Occipital lobe (tissue), 2 donors: ENCODE data around the gene LUC7L3. TPM values are rescaled to one million over a fixed set of nuclear protein-coding genes. Genes with fewer than 3 reads are reported as not detected.
"Not testable (repeated sequence)": the region's sequence is repeated elsewhere in the genome, so short reads cannot be mapped to it uniquely, and the experiment has no call there.

Experiments
- DNase-seq: peaks from one replicate; lab custom pipeline; 2025; lab: John Stamatoyannopoulos, UW
- total RNA-seq: library from RNA; depleted of rRNA; stranded (reverse); fragments of >200 nt; gene quantifications from one replicate; pipeline ENCODE4 v1.2.3, GENCODE V29; 2014

The LUC7L3 gene
- total RNA-seq, 1 donor from 2014 or later: 141 TPM

DNA sequence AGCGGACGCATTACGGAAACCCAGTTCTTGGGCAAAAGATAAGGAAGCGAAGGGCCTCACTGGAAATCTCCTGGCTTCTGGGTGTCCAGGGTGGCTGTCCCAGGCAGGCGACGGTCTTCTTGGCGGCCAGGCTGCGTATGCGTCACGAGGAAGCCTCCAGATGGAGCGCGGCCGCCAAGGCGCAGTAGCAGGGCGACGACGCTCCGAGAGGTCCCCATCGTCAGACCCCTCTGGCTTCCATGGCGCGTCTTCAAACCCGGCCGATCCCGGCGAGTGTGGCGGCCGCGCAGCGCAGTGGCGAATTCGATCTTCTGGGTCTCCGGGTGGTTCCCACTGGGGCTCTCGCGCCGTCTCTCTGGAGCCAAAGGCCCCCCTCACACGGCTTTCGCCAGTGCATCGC is 61.8 kb downstream of the LUC7L3 start:
- DNase-seq: no peak

DNA sequence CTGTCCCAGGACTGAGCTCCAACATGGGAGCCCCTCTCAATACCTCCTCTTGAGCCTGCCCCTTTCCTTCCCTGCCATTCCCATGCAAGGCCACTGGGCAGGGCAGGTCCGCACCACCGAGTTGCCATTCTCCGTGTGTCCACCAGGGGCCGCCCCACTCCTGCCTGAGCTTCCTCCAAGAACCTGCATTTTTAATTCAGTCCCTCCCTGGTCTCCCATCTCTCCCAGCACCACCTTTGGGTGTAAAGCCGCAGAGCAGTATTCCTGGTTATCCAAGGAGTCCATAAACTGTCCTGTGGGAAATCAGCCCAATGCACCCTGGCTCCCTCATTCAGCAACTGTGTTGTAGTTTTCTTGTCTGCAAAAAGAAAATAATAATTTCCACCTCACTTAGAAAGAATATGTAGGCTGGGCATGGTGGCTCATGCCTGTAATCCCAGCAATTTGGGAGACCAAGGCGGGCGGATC is 63.8 kb downstream of the LUC7L3 start:
- peak; percentile 72 for DNase-seq

DNA sequence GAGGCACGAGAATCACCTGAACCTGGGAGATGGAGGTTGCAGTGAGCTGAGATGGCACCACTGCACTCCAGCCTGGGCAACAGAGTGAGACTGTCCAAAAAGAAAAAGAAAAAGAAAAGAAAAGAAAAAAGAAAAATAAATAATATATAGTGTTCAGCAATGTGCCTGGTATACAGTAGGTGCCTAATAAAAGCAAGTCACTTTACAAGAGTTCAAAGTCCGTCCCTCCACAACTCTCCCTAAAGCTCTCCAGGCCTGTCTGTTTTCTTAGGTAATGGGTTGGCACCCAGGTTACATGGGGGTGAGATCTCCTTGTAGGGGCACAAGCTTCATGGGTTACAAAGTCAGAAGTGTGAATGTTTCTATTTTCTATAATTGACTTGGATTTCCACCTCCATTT is 64.5 kb downstream of the LUC7L3 start:
- no peak for DNase-seq

DNA sequence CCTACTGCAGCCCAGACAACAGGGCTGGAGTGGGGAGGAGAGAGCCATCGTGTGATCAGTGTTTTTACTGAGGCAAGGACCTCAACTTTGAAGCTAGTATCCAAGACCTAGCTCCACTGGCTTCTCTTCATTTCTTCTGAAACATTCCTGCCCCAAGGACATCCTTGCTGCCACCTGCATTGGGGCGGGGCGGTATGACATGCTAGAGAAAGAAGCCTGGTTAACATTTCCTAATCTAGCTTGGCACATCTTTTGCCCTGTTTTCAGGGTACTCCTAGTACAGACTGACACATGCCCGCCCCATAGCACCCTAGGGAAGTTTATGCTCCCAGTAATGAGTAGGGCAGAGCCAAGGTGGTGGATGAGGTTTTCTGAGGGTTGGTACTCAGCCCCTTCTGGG is 65.7 kb downstream of the LUC7L3 start:
- no peak for DNase-seq

DNA sequence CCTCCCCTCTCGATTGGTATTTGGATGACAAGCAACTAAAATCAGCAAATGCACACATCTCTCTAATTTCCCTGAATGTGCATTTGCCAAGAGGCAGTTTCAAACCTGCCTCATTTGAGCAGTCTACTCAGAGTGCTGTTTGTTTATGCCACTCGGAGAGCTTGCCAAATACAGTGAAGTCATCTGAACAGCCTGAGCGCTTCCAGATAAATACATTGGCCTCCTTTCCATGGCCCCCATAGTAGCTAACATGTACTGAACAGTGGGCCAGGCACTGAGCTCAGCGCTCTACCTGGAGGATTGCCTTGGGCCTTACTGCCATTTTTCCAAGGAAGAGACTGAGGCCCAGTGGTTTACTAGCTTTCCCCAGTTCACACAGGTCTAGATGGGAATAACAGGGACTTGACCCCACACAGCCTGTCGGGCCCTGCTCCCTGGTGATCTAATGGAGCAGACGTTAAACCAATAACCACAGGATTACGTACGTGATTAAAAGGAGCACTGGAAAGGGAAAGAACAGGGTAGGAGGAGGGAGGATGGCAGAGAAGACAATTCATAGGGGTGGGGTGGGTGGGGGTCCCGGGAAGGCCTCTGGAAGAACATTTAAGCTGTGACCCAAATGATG is 66.7 kb downstream of the LUC7L3 start:
- peak; percentile 30 for DNase-seq

DNA sequence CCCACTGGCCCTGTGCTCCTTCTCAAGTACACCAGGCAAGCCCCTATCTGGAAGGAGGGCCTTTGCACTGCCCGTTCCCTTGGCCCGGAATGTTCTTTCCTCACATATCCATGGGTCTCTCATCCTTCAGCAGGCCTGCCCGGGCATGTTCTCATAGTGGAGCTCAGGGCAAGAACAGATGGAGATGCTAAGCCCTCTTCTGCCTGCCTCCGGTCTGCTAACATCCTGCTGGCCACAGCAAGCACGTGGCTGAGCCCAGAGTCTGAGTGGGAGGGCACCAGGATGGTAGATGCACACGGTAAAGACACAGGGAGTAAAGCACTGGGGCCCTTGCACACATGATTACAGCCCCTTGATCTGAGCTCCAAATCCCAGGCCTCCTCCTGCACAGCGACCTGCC is 67.7 kb downstream of the LUC7L3 start:
- no peak for DNase-seq

DNA sequence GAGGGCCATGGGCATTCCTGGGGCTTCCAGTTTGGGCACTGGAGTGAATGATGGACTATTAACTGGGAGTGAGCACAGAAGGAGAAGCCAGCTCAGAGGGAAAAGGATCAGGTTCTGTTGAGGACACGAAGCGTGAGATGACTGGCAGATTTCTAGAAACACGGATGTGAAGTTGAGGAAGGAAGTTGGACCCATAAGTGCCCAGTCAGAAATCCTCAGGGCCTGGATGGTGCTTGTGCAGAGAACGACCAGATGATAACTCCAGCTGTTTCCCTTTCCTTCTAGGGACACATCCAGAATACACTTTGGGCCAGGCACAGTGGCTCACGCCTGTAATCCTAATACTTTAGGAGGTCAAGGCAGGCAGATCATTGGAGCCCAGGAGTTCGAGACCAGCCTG is 71.2 kb downstream of the LUC7L3 start:
- no peak for DNase-seq

DNA sequence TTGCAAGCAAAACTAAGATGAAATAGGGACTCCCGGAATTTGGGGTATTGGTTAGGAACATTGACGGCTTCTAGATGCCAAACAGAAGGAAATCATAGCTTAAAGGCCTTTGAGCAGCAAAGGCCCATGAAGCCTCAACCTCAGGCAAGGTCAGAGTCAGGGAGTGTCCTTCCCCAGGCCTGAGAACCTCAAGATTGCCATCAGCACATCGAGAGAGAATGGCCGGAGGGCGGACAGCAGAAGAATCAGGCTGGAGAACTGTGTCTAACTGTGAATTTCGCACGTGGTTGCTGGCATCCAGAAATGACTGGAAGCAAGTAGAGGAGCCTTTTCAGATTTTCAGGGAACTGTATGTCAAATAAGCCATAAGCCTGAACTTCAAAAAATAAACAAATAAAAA is 72.7 kb downstream of the LUC7L3 start:
- DNase-seq: no peak

DNA sequence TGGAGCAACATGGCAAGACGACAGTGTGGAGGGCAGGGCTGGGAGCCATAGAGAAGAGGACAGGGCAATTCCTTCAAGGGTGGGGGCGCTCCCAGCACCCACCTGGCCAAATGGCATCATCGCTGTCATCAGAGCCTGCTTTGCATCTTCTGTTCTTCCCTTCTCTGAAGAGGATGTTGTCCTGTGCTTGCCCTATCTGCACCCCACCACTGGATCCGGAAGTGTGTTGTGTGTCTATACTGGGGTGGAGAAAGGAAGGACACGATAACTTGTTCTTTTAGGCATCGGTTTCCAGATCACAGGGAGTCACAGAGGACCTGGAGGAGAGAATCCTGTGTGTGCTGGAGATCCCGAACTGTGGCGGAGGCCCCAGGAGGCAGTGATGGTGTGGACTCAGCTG is 73.6 kb downstream of the LUC7L3 start:
- no peak for DNase-seq

DNA sequence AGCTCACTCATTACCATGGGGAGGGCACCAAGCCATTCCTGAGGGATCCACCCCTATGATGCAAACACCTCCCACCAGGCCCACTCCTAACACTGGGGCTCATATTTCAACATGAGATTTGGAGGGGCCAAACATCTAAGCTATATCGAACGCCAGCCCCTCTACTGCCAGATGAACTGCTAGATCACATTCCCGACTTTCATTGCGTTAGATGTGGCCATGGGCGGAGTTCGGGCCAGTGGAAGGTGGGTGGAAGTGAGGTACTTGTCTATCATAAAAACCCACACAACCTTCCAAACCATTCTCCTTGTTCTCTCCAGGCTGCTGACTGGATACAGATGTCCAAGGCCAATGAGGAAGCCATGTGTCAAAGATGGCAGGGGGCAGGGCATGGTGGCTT is 75.0 kb downstream of the LUC7L3 start:
- DNase-seq: no peak

DNA sequence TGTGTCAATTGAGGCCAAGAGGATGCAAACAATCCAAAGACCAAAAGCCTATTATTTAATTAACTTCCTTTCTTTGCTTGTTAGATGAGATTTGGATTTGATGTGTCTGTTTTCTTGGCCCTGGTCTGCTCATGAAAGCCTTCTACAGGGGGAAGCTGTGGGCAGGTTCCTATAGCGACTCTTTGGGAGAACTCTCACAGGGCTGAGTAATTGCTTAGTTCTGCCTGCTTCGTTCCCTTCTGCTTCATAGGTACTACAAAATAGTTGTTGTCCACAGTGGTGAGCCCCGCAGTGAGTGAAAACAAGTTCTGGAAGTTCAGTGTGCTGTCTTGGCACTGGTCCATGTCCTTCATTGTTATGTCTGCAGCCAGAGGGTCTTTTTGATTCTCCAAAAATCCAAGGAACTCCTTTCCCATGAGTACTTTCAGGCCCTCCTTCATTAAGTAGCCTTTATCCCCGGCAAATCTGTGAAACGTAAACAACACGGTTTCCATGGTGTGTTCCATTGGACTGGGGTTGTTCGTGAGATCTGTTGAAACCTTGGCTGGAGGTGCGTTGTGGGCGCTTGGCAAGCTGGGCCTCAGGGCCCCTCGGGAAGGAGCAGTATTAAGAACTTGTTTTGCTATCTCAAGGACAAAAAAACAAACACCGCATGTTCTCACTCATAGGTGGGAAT is 77.9 kb downstream of the LUC7L3 start:
- no peak for DNase-seq

DNA sequence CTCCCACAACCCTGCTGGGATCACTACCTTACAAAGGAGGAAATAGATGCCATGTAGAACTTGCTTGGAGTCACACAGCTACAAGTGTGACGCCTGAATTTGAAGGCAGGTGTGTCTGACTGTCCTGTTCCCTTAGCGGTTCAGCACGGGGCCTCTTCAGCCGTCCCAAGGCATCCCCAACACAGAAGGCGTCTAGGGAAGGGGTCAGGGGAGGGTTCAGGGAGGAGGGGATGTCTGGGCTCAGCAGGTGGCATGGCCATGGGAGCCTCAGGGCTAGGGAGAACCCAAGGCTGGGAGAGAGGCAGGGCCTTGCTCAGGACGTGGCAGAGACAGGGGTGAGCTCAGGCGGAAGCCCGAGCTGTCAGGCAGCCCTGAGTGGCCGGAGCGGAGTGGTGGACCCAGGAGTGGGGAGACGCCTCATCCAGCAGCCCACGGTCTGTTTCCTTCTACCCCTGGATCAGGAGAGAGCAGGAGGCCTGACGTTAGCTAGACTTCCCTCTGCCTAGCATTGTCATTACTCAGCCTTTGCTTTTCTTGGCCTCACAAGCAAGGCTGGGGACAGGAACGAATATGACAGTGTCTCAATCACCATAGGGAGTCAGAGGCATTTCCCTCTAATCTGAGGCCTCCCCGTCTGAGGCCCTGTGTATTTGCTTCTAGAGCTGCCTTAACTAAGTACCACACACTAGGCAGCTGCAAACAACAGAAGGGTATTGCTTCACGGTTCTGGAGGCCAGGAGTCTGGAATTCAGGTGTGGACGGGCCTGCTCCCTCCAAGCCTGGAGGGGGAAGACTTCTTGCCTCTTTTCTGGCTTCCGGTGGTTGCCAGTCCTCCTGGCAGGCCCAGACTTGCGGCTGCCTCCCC is 79.3 kb downstream of the LUC7L3 start:
- DNase-seq: no peak

DNA sequence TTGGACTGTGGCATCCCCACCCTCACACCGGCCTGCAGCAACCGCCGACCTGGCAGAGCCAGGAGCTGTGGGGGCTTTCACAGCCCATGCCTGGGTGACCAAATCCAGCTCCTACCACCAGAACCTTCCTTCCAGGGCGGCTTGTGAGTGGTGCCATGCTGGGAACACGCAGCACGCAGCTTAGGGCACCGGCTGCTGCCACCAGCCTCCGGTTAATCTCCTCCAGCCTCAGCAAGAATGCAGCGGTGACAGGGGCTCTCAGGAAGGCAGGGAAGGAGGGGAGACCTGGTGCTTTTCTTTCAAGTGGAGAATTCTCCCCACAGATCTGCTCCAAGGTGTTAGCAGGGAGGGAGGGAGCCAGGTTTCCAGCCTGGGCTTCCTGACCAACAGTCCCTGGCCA is 80.2 kb downstream of the LUC7L3 start:
- no peak for DNase-seq

DNA sequence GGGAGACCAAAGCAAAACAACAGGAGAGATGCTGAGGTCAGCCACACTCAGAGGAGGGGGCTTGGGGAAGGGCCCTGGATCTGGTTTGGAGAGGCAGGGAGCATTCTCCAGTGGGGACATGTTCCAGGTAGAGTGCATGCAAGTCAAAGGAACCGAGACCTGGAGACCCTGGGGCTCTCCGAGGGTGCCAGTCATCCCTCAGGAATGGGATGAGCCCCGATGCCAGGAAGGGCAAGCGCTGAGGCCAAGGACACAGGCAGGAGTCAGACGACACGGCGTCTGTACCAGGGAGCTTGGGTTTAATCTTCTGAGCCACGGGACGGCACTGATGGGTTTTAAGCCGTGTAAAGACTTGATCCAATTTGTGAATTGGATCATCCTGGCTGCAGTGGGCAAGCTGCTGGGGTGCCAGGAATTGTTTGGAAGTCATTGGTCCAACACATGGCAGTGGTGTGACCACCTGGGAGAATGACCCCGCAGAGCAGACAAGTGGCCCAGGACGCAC is 80.8 kb downstream of the LUC7L3 start:
- no peak for DNase-seq

DNA sequence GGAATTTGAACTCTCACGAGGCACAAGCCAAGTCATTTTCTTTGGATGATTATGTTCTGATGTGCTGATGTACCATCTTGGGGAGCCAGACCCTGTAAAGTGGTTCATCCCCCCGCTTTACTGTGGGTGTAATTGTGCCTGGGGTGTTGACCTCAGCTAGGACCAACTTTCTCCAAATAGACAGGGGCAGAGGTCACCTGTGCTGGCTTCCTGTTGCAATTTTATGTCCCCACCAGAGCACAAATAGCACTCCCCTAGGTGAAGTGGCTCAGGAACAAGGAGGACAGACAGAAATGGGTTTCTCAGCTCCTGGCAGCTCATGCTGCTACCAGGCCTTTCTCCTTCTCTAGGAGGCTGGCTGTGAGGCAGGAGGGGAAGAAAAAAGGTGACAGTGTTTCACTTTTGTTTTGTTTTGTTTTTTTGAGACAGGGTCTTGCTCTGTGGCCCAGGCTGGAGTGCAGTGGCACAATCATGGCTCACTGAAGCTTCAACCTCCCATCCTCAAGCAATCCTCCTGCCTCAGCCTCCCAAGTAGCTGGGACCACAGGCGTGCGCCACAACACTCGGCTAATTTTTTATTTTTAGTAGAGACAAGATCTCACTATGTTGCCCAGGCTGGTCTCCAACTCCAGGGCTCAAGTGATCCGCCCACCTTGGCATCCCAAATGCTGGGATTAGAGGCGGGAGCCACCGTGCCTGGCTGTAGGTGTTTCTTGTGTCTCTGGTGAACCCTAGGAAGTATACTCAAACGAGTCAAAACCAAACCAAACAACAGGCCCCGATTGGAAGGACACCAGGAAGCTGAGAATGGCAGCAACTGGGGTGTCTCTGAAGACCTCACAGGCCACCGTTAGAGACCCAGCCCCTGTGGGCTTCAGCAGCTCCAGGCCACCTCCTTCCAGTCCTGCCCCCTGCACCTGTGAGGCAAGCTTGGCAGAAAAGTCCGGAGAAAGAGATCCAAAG is 83.5 kb downstream of the LUC7L3 start:
- no peak for DNase-seq

DNA sequence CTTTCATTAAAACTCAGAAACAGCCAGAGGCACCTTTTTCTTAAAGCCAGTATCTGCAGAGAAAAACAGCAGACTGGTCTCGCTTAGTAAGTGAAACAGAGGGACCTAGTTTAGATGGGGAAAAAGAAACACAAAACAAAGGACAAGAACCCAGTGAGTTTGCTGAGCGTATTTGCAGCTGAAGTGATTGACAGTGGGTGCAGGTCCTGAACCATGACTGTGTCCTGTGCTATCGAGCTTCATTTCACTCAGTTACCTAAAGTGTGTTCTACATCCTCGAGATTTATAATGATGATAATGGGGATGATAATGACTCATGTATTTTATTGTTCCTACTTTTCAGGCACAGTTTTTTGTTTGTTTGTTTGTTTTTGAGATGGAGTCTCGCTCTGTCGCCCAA is 84.3 kb downstream of the LUC7L3 start:
- no peak for DNase-seq

DNA sequence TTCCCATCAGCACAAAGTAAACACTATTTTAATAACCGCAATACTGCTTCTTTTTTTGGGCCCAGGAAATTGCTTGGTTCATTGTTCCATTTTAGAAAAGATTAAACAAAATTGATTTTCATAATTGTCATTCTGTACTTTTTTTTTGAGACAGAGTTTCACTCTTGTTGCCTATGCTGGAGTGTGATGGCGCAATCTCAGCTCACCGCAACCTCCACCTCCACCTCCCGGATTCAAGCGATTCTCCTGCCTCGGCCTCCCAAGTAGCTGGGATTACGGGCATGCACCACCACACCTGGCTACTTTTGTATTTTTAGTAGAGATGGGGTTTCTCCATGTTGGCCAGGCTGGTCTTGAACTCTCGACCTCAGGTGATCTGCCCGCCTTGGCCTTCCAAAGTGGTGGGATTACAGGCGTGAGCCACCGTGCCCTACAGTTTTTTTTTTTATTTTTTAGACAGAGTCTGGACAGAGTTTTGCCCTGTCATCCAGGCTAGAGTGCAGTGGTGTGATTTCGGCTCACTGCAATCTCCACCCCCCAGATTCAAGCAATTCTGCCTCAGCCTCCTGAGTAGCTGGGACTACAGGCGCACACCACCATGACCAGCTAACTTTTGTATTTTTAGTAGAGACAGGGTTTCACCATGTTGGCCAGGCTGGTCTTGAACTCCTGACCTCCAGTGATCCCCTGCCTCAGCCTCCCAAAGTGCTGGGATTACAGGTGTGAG is 85.5 kb downstream of the LUC7L3 start:
- DNase-seq: not testable (repeated sequence)

DNA sequence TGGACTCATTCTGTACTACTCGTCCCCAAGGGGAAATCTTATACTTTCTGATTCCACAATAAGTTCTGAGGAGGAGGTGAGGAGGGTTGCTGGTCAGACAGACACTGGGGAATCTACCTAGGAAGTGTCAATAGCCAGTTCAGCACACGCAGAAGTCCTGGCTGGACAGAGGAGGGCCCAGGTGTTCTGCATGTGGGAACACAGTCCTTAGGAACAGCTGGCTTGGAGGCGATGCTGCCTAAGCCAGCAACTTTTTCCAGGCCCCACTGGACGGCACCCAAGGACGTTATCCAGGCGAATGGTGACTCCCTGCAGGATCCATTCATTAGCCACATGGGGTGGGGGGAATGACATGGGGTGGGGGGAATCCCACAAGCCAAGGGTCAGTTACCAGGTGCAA is 86.1 kb downstream of the LUC7L3 start:
- no peak for DNase-seq
